GM11168 (cell line): ENCODE data around the gene MAN1C1.

Source experiments
- in situ Hi-C: fragments of 300-500 bp; cut with MboI; formaldehyde crosslinking; loops from one replicate; pipeline ENCODE4 v1.12.0; 2022; ENCODE audit warnings: low sequenced_read_pairs; ENCODE audit not compliant: unreplicated experiment

The MAN1C1 gene

GRCh38 chr1:25611843-25612242 is 4.7 kb upstream of the MAN1C1 start:
- in situ Hi-C loops, result loop anchor here (10.0 kb wide), 1 partner anchor 193 kb away; the partner anchor contains the start of gene SELENON

DNA sequence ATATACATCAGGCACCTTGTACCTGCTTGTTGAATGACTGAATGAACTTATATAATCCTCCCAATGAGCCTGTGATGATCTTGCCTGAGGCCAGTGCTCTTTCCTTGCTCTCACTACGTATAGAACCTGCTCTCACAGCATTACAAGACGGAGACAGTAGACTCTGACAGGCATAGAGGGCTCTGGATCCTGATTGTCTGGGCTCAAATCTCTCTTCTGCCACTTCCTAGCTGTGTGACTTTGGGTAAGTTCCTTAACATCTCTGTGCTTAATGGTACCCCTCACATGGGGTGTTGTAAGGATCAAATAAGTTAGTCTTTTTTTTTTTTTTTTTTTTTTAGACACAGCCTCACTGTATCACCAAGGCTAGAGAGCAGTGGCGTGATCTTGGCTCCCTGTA is 4.2 kb upstream of the MAN1C1 start:
- in situ Hi-C loops, result loop anchor here (10.0 kb wide), 1 partner anchor 192 kb away; the partner anchor contains the start of gene SELENON

- in situ Hi-C loops, result loop anchor here (10.0 kb wide), 1 partner anchor 192 kb away; the partner anchor contains the start of gene SELENON
Observed at GRCh38 chr1:25613091-25613490, 3.5 kb upstream of the MAN1C1 start.

DNA sequence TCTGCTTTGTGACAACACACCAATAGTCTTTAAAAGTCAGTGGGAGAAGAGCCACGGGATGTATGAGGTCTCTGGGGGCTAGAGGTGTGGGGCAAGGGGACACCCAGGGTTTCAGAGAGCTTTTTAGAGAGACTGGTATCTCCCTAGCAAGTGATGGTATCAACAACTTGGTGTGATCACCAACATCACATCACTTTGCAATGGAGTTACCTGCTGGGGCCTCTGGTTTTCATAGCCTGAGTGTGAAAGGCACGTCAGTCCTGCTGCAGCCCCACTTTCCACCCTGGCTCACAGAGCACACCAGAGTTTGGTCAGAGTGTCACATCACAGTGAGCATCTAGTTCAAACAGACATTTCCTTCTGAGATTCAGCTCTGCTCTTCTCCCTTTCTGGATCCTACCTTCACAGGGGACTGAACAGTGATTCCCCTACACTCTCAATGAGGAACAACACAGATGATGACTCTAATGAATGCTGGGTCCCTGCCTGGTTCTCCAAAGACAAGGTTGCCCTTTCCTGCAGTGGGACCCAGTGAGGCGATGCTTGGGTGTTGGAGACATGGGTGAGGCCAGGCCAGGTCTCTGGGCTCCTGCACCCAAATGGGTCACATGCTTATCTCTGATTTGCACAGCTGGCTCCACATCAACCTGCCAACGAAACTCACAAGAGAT is 2.0 kb upstream of the MAN1C1 start:
- in situ Hi-C loops, result loop anchor here (10.0 kb wide), 1 partner anchor 190 kb away; the partner anchor contains the start of gene SELENON

DNA sequence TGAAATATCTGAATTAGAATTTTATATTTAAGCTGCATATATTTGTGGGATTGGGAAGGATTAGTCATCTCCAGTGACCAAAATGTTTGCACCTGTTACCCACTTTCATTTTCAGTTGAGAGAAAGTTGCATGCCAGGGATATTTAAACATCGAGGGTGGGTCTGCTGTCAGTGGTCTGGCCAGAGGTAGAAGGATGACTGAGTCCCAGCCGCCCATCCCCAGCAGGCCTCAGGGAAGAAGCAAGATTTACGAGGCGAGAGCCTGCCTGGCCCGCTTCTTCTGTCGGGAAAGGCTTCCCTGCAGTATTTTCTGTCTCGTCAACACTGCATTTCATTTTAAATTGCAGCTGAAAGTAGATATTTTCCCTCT is 1.4 kb upstream of the MAN1C1 start:
- in situ Hi-C loops, result loop anchor here (10.0 kb wide), 1 partner anchor 190 kb away; the partner anchor contains the start of gene SELENON

DNA sequence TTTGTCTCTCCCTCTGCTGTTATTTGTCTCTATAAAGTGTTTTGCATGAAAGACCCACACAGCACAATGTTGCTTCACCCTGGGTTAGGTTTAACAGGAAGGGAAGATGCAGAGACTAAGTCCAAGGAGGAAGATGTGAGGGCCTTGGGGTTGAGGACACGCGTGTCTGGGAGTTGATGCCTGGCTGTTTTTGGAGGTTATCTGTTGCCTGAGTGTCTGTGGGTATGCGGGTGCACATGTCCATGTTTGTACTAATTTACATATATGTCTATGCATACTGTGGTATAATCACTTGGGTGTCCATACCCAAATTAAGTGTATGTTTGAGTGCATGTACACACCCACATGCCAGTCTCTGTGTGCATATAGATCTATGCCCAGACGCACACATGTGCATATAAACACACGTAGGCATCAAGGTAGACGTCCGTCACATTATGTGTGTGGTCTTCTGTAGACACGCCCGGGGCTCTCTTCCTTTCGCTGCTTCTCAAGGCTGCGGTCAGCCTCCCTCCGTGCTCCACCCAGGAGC is 962 bp upstream of the MAN1C1 start:
- in situ Hi-C loops, result loop anchor here (10.0 kb wide), 1 partner anchor 189 kb away; the partner anchor contains the start of gene SELENON

DNA sequence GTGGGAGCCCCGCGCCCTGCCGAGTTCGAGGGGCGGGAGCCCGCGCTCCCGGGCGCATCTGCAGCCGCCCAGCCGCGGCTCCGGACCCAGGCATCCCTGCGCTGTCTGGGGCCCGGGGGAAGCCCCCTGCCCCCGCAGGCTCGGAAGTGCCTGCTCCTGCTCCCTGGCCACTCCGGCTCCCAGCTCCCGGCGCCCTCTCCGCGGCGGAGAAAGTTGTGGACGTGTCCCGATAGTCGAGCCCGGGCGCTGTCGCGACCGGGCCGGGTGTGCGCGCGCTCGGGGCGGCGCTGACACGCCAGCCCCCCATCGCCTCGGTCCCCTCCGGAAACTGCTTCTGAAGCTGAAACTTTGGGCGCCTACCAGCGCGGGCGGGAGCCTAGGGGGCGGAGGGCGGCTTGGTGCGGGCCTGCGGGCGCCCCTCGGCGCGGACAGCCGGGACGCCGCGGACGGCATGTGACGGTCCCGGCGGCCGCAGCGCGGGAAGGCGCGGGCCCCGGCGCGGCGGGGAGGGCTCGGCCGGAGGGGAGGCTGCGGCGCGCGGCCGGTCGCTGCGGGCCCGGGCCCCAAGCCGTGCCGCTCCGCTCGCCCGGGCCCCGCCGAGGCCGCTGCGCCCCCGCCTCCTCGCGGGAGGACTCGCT is 515 bp downstream of the MAN1C1 start:
- in situ Hi-C loops, result loop anchor here (10.0 kb wide), 1 partner anchor 188 kb away; the partner anchor contains the start of gene SELENON

DNA sequence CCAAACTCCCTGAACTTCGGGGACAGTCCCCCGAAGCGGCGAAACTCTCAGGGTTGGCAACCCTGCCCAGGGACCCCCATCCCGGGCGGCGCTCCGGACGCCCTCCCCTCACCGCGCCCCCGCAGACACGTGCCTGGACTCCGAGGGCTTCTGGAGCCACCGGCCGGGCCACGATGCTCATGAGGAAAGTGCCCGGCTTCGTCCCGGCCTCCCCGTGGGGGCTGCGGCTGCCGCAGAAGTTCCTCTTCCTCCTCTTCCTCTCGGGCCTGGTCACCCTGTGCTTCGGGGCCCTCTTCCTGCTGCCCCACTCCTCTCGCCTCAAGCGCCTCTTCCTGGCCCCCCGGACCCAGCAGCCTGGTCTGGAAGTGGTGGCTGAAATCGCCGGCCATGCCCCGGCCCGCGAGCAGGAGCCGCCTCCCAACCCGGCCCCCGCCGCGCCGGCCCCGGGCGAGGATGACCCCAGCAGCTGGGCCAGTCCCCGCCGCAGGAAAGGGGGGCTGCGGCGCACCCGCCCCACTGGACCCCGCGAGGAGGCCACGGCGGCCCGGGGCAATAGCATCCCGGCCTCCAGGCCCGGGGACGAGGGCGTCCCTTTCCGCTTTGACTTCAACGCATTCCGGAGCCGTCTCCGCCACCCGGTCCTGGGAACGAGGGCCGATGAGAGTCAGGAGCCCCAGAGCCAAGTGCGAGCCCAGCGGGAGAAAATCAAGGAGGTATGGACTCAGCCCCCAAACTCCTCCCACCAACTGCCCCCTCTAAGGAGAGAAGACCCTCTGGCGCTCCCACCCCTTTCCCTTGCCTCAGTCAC is 1.2 kb downstream of the MAN1C1 start:
- in situ Hi-C loops, result loop anchor here (10.0 kb wide), 1 partner anchor 187 kb away; the partner anchor contains the start of gene SELENON

- in situ Hi-C loops, result loop anchor here (10.0 kb wide), 1 partner anchor 186 kb away; the partner anchor contains the start of gene SELENON
Observed at GRCh38 chr1:25618433-25618808, 1.8 kb downstream of the MAN1C1 start.

DNA sequence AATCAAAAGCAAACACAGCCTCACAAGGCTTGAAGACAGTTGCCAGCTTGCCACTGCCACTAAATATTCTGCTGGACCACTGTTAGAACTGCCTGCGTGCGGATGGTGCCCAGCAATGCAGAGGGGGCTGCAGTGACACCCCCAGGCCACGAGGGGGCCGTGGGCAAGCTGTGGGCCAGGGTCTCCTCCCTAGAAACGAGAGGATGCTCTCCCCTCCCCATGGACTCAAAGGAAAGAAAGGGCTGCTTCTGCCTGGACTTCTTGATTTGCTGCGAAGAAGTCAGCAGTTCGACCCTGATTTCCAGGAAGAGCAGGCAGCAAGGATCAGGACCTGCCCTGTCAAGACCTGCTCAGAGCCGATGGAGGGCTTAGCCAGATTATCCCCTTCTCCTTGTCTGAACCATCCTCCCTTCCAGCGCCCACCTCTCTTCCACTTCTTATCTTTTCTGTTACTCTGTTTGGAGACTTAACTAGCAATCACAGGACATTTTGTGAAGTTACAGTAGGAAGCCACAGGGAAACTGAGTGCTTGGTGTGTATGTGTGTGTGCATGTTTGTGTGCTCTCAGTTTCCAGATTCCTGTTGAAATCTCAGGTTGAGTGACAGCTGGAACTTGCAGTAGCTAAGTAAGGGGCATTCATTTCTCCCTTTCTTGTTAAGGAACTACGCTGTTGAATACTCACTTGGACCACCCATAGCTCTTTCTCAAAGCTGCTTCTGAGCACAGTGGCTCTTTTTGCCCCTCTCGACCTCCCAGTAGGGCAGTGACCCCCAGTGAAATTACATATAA is 2.7 kb downstream of the MAN1C1 start:
- in situ Hi-C loops, result loop anchor here (10.0 kb wide), 1 partner anchor 186 kb away; the partner anchor contains the start of gene SELENON

GRCh38 chr1:25620211-25620610 is 3.6 kb downstream of the MAN1C1 start:
- in situ Hi-C loops, result no loop called here

DNA sequence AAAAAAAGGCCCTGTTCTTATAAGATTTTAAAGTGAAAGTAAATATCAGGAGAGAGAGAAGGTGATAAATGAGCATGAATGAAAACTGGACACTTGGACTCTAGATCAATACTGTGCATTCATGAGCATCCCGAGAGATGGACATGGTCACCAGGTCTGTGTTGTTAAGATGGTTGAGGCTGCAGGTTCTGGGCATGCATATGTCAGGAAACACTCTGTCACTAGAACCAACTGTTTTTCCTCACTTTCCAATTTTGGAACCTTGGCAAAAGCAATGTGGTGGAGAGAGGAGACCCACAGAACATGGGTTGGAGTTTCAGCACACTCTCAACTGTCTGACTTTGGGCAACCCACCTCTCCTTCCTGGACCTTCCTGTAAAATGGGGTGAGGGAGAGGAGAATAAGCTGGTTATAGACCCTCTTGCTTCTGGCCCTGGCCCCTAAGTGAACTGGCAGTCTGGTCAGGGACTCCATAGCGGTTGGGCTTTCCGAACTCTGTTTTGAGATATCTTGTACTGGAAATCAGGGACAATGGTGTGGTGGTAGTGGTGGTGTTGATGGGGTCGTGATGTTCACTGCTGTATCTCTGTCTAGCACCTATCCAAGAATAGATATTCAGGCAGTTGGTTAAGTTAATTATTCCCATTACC is 4.2 kb downstream of the MAN1C1 start:
- in situ Hi-C loops, result no loop called here

GRCh38 chr1:25621876-25622275 is 5.3 kb downstream of the MAN1C1 start:
- in situ Hi-C loops, result no loop called here

DNA sequence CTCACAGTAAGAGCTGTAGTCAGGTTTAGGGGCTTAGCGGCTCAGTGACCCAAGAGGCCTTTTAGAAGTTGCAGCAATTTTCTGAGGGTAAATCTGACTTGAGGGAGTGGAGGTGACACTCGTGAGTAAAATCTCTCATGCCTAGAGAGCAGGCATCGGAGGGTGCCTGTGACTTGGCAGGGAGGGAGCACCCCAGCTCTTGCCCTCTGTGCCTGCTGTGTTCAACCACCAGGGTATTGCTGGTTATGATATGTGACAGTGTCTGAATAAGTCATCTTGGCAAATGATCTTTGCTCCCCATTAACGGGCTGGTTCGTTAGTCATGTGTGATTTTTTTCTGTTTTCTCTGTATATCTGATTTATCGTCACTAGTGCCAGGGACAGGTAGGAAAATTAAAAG is 5.9 kb downstream of the MAN1C1 start:
- in situ Hi-C loops, result no loop called here

DNA sequence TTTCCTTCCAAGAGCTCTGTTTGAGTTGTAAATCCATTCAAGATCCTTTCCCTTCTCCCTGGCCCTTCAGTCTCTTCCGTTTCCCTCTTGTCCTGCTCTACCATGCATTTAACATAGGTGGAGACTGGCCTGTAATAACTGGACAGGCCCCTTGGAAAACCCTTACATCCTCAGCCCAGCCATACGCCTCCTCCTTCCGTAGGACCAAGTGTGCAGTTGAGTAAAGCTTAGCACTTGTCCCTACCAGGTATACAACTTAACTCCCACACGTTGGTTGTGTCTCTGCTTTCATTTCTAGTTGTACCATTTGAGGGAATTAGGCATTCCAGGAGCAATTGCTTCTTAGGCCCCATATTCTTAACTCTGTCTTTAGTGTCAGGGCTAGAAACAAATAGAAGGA is 6.4 kb downstream of the MAN1C1 start:
- in situ Hi-C loops, result no loop called here

GRCh38 chr1:25623731-25624130 is 7.1 kb downstream of the MAN1C1 start:
- in situ Hi-C loops, result no loop called here

- in situ Hi-C loops, result no loop called here
Observed at GRCh38 chr1:25624156-25624555, 7.6 kb downstream of the MAN1C1 start.

DNA sequence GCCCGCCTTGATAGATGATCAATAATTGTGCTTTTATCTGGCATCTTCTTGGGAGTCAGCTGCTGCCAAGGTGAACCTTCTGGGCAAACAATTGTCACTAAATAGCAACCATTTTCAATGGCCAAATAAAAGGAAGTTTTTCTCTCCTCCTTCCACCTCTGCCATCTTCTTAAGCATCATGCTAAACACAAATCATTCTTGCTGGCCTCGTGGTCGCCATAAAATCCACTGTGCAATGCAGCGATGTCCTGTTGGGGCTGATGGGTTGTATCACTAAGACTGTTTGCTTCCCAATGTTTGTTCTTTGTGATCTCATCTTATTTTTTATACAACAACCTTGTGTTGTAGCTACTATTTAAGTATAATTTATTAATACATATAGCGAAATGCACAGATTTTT is 8.0 kb downstream of the MAN1C1 start:
- in situ Hi-C loops, result no loop called here

- in situ Hi-C loops, result no loop called here
Observed at GRCh38 chr1:25626018-25626417, 9.4 kb downstream of the MAN1C1 start.
